Measurements from ENCODE around the gene STK17A.

GRCh38 chr7:43625453-43625852 is 42.5 kb downstream of the STK17A start:
- TF ChIP-seq CTCF (conservative IDR thresholded peaks at IDR 0.05; ENCODE audit: low read length) (no peak), EZH2phosphoT487 (IDR thresholded peaks at IDR 0.05; ENCODE audit: borderline replicate concordance, low read depth, low read length) (no peak)
